ENCODE measurements around the gene COPS8. TPM values are rescaled to one million over a fixed set of nuclear protein-coding genes. Genes with fewer than 3 reads are reported as not detected.

COPS8 gene
- total and polyA plus RNA-seq, 2 of the 8 experiments (the other 6 are each of a cell fraction or from before 2014, with no cell fraction given), result 59.3 to 67.5 TPM

DNA sequence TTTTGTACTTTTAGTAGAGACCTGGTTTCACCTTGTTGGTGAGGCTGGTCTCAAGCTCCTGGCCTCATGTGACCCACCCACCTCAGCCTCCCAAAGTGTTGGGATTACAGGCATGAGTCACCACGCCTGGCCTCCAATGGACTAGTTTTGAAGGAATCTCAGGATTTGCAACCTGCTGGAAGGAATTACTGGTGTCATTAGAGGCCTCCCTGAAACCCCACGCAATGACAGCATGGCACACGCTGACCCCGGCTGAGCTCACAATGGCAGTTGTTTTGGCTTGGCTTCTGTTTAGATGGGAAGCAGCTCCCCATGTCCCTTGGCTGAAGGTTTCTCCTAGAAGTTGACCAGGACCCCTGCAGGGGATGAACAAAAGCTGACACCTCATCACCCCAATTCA lies 23.1 kb upstream of the COPS8 start:
- Histone ChIP-seq H3K9ac (replicated peaks in 1 of 4; ENCODE audit: extremely low read depth in 1 of 4, low read depth in 3 of 4, low read length in 3 of 4) (no peak overlapping the region), H4K5ac (ENCODE audit: insufficient read length, low read depth, low read length) (no peak overlapping the region), H4K20me1 (replicated peaks in 1 of 2; ENCODE audit: control insufficient read depth in 1 of 2, insufficient read depth in 2 of 2, low read length in 2 of 2) (no peaks in the 10 kb centered on the region), H3K4me2 (ENCODE audit: insufficient read depth in 1 of 2, low read depth in 2 of 2, low read length in 2 of 2) (no peak overlapping the region), H3K79me1 (ENCODE audit: low read depth, low read length) (no peaks in the 10 kb centered on the region), H3K27me3 (replicated peaks in 1 of 4; ENCODE audit: control insufficient read depth in 3 of 4, extremely low read depth in 1 of 4, insufficient read depth in 3 of 4, low read length in 3 of 4) (no peaks in the 10 kb centered on the region), H3K18ac (ENCODE audit: extremely low read depth, low read length) (no peak overlapping the region), H3K79me2 (ENCODE audit: control insufficient read depth in 1 of 2, insufficient read depth in 2 of 2, low read length in 2 of 2) (no peaks in the 10 kb centered on the region), H2AK5ac (ENCODE audit: low read depth, low read length) (no peak overlapping the region), H2AFZ (ENCODE audit: low read length) (no peak overlapping the region), H2BK5ac (ENCODE audit: low read depth, low read length) (no peak overlapping the region), H3K14ac (ENCODE audit: insufficient read length) (no peak overlapping the region), H2BK120ac (replicated peaks; ENCODE audit: low read depth, low read length) (no peak overlapping the region), H3K9me3 (ENCODE audit: insufficient read depth in 2 of 2, low read depth in 1 of 2, low read length in 1 of 2) (no peaks in the 10 kb centered on the region), H2BK20ac (ENCODE audit: low read length) (no peak overlapping the region), H3K23me2 (ENCODE audit: low read depth, low read length) (no peaks in the 10 kb centered on the region), H4K91ac (replicated peaks; ENCODE audit: insufficient read length, low read length) (no peak overlapping the region), H2BK15ac (ENCODE audit: low read length) (no peak overlapping the region), H3K4me1 (replicated peaks in 1 of 4; ENCODE audit: control insufficient read depth in 3 of 4, insufficient read depth in 4 of 4, low read length in 3 of 4) (peaks cover 0 to 2% (median under 1%) of the 10 kb centered on the region in 4 experiments; a peak in 1 of 7 replicates), H3K27ac (ENCODE audit: low read depth, low read length) (no peak overlapping the region), H4K8ac (ENCODE audit: extremely low read depth, insufficient read depth, low read length) (no peak overlapping the region), H3K4me3 (ENCODE audit: extremely low read depth in 1 of 4, insufficient read depth in 2 of 4, low read depth in 3 of 4, low read length in 4 of 4) (no peak overlapping the region), H2BK12ac (ENCODE audit: low read depth, low read length) (no peak overlapping the region), H3K23ac (ENCODE audit: insufficient read length) (no peak overlapping the region), H3K56ac (replicated peaks; ENCODE audit: insufficient read length, low read depth, low read length) (no peak overlapping the region), H3K36me3 (ENCODE audit: control insufficient read depth in 2 of 4, insufficient read depth in 4 of 4, low read length in 3 of 4) (no peaks in the 10 kb centered on the region), H3K4ac (replicated peaks; ENCODE audit: insufficient read length, low read depth, low read length) (no peak overlapping the region)
- ChIA-PET POLR2A (ENCODE audit: partially characterized antibody) (no interaction called here), CTCF (ENCODE audit: partially characterized antibody) (interaction anchor here (0.8 to 5.0 kb wide), 12 partner anchors 11 to 753 kb away, joined by 3 to 43 read pairs (median 4); no protein-coding TSS in a partner anchor)
- DNase-seq (ENCODE audit: low read depth in 1 of 2, low spot score in 2 of 2), result no peak
- TF ChIP-seq SRF (IDR thresholded peaks at IDR 0.05; ENCODE audit: low read depth, low read length) (no peak), TEAD4 (IDR thresholded peaks at IDR 0.05; ENCODE audit: low read depth, low read length) (no peak)
- TF ChIP-seq, protein P1, sequence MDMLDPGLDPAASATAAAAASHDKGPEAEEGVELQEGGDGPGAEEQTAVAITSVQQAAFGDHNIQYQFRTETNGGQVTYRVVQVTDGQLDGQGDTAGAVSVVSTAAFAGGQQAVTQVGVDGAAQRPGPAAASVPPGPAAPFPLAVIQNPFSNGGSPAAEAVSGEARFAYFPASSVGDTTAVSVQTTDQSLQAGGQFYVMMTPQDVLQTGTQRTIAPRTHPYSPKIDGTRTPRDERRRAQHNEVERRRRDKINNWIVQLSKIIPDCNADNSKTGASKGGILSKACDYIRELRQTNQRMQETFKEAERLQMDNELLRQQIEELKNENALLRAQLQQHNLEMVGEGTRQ (IDR thresholded peaks at IDR 0.05; ENCODE audit: low read length), result no peak
- WGBS, 2 experiments (ENCODE audit: extremely low coverage in 1 of 2, insufficient coverage in 1 of 2, insufficient read length in 1 of 2, insufficient replicate concordance in 2 of 2, low coverage in 1 of 2, low lambda C conversion rate in 2 of 2, missing lambda C conversion rate in 1 of 2), result 86% methylated on average over 4 of the region's 4 CpGs; no CpG with 5 or more reads in 1 of the 2 experiments
- FAIRE-seq, result no peak

Measured in H1 (cell line).